Osteocyte (in vitro differentiated cells): ENCODE results near the gene VAPA. TPM values are rescaled to one million over a fixed set of nuclear protein-coding genes. Genes with fewer than 3 reads are reported as not detected.

Experiments
- DNase-seq: peaks from one replicate; pipeline ENCODE4 v3.0.0; 2021; ENCODE audit warnings: mixed read lengths; ENCODE audit not compliant: unreplicated experiment; ENCODE audit errors: extremely low spot score
- H3K27ac Mint-ChIP-seq: one replicate; pipeline ENCODE4 v1.8.0; 2021; ENCODE audit warnings: mild to moderate bottlenecking, mixed read lengths; ENCODE audit not compliant: unreplicated experiment
- H3K27me3 Mint-ChIP-seq: one replicate; pipeline ENCODE4 v1.8.0; 2021; ENCODE audit warnings: mixed read lengths; ENCODE audit not compliant: unreplicated experiment
- H3K36me3 Mint-ChIP-seq: one replicate; pipeline ENCODE4 v1.8.0; 2021; ENCODE audit warnings: mixed read lengths; ENCODE audit not compliant: unreplicated experiment
- H3K4me1 Mint-ChIP-seq: one replicate; pipeline ENCODE4 v1.8.0; 2021; ENCODE audit warnings: mixed read lengths; ENCODE audit not compliant: unreplicated experiment
- H3K4me3 Mint-ChIP-seq: one replicate; pipeline ENCODE4 v1.8.0; 2021; ENCODE audit warnings: mild to moderate bottlenecking, moderate library complexity, mixed read lengths; ENCODE audit not compliant: unreplicated experiment
- H3K9me3 Mint-ChIP-seq: one replicate; pipeline ENCODE4 v1.8.0; 2021; ENCODE audit warnings: mixed read lengths; ENCODE audit not compliant: unreplicated experiment
- total RNA-seq: library from RNA; stranded (reverse); gene quantifications from 2 replicates; pipeline ENCODE4 v1.2.1, GENCODE V29; 2021
- TF ChIP-seq, protein P1 (sequence below): fragments of 200-600 bp; sonication (generic); IDR thresholded peaks from 2 replicates; pipeline ENCODE4 v1.5.0; 2021; ENCODE audit warnings: antibody characterized with exemption, mild to moderate bottlenecking, moderate library complexity

The VAPA gene
- total RNA-seq, 1 donor from 2014 or later = 157 TPM

DNA sequence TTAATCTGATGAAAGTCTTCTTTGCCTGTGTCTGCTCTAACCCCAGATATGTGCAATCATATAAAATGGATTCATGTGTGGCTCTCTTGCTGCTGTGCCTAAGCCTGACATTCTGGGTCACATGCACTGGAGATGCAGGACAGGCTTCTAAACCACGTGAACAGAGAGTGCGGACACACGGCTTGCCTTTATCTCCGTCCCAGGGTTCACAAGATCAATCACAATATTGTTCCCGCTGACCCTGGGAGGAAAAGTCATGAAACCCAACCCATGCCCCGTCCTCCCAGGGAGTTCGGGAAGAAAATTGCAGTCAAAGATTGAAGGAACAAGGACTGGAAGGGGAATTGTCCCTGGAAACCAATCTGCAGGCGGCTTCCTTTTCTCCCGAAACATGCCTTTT, 74.8 kb downstream of the VAPA start:
- Mint-ChIP-seq H3K4me1 (no peaks in the 10 kb centered on the region), H3K4me3 (no peak overlapping the region), H3K36me3 (no peaks in the 10 kb centered on the region), H3K9me3 (no peaks in the 10 kb centered on the region), H3K27me3 (peaks cover 25% of the 10 kb centered on the region), H3K27ac (no peak overlapping the region)
- peak; percentile 23 for DNase-seq
- TF ChIP-seq, protein P1, sequence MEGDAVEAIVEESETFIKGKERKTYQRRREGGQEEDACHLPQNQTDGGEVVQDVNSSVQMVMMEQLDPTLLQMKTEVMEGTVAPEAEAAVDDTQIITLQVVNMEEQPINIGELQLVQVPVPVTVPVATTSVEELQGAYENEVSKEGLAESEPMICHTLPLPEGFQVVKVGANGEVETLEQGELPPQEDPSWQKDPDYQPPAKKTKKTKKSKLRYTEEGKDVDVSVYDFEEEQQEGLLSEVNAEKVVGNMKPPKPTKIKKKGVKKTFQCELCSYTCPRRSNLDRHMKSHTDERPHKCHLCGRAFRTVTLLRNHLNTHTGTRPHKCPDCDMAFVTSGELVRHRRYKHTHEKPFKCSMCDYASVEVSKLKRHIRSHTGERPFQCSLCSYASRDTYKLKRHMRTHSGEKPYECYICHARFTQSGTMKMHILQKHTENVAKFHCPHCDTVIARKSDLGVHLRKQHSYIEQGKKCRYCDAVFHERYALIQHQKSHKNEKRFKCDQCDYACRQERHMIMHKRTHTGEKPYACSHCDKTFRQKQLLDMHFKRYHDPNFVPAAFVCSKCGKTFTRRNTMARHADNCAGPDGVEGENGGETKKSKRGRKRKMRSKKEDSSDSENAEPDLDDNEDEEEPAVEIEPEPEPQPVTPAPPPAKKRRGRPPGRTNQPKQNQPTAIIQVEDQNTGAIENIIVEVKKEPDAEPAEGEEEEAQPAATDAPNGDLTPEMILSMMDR = no peak

DNA sequence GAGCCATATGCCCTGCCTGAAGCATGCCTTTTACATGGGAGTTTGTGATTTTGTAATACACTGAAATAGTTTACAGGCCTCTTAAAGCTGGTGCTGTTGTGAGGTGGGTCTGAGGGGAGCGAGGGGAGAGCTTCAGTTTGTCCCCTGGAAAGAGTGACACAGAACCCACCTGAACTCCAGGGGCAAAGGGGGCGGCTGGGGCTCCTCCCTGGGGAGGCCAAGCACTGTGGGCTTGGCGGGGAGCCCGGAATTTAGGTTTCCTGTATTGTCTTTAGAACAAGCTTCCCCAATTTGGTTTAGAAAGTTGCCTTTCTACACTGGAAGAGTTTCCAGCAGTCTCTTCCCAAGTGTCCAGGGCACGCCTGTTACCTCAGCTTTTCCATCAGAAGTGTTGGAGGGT, 75.7 kb downstream of the VAPA start:
- Mint-ChIP-seq H3K4me3 (no peak overlapping the region), H3K36me3 (no peaks in the 10 kb centered on the region), H3K27me3 (peaks cover 25% of the 10 kb centered on the region), H3K27ac (no peak overlapping the region), H3K9me3 (no peaks in the 10 kb centered on the region), H3K4me1 (no peaks in the 10 kb centered on the region)
- TF ChIP-seq, protein P1 = no peak
- peak; percentile 63 for DNase-seq

DNA sequence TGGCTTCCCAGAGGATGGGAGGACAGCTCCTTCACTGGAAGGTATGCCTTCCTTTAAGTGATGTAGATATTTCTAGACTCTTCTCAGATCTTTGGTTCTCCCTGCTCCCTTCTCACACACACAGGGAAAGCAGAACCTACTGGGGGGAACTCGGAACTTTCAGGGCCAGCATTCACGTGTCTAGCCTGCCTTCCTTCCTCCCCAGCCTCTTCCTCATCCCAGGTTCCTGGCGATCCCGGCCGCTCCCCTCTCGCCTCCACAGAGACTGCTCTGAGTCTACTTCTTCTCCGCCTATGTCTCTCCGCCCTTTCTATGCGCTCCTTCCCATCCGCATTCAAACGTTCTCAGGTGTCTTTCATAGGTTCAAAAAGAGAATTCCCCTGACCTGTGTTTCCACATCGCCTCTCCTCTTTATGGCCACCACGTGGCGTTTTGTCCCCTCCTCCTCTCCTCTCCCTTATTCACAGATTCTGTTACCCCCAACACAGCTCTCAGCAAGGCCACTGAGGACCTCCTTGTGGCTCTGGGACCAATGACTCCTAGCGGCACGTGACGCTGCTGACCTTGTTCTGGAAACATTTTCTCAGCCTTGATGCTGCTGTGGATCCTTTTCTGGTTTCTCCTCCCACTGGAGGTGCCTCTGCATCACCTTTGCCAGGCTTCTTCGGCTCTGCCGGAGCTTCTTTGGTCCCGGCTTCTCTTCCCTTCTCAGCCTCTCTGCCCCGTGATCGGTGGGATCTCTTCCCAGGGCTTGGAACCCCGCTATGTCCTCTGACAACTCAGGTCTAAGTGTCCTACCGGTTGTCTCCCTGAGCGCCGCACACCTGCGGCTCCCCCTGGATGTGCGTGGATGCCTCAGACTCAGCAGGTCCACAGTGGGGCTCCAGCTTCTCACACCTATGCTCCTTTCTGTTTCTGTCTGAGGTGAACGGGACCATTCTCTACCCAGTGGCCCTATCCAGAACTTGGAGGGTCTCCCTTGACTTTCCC, 77.5 kb downstream of the VAPA start:
- TF ChIP-seq, protein P1 = no peak
- DNase-seq = no peak
- Mint-ChIP-seq H3K4me1 (no peaks in the 10 kb centered on the region), H3K27me3 (peaks cover 25% of the 10 kb centered on the region), H3K4me3 (no peak overlapping the region), H3K36me3 (no peaks in the 10 kb centered on the region), H3K27ac (no peak overlapping the region), H3K9me3 (no peaks in the 10 kb centered on the region)

DNA sequence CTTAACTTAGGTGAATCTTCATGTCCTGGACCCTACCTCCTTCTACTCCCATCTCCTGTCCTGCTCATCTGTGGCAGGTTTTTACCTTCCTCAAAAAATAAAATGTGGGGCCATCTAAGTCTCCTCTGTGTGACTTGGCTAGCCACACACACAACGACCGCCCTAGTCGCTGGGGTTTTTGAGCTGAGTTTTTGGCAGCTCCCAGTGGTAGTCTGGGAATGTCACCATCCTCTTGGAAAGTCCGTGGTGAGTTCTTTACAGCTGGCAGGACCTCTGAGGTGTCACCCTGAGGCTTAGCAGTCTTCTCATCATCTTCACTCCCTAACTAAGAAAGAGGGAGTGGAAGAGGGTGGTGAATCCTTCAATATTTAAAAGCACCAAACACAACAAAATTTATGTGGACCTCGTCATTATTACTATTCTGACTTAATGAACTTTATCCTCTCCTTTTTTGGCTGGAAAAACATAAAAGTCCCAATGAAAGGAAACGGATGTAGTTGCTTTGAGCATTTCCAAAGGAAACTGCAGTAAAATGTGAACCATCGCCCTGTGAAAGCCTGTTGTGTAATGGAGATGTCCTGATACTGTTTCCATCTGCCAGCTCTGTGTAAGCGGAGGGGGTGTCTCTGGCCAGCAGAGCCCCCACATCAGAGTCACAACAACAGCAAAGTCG, 78.6 kb downstream of the VAPA start:
- Mint-ChIP-seq H3K27ac (no peak overlapping the region), H3K4me1 (no peaks in the 10 kb centered on the region), H3K36me3 (no peaks in the 10 kb centered on the region), H3K9me3 (no peaks in the 10 kb centered on the region), H3K4me3 (no peak overlapping the region), H3K27me3 (peaks cover 25% of the 10 kb centered on the region)
- DNase-seq = no peak
- TF ChIP-seq, protein P1 = no peak

DNA sequence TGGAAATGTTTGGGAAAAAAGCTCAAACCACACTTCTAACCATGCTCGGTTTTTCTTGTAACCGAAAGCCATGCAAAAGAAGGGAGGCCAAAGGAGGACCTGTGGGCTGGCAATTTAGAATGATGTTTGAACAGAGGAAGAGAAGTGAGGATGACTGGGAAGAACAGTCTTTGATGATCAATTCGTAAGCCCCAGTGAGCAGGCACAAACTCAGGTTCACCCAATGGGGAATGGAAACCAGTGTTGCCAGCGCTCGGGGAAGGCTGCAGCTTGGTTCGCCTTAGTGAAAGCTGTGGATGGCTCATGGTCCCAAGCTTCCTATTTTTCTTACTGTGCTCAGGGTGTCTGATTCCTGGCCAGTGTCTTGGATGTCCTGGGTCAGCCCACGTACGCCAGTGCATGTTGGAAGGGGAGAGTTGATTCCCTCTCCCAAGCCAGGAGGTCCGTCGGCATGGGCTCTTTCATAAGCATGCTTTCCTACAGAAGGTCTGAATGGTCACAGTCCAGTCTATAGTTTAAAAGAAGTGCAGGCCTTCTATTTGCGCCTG, 79.2 kb downstream of the VAPA start:
- peaks cover 3% of the 10 kb centered on the region for H3K9me3 Mint-ChIP-seq
- no peaks in the 10 kb centered on the region for H3K4me1 Mint-ChIP-seq
- H3K36me3 Mint-ChIP-seq = peaks cover under 1% of the 10 kb centered on the region
- TF ChIP-seq, protein P1 = no peak
- H3K27ac Mint-ChIP-seq = no peak overlapping the region
- no peak overlapping the region for H3K4me3 Mint-ChIP-seq
- peaks cover 25% of the 10 kb centered on the region for H3K27me3 Mint-ChIP-seq
- DNase-seq = no peak
